Embryonic facial prominence (tissue), 1 donor: ENCODE data around the gene MAN2A1.
"Not testable (repeated sequence)": the region's sequence is repeated elsewhere in the genome, so short reads cannot be mapped to it uniquely, and the experiment has no call there.

Experiments
- DNase-seq: peaks from one replicate; pipeline ENCODE4 v3.0.0-alpha.2; 2016; ENCODE audit errors: extremely low spot score

MAN2A1 gene

GRCh38 chr5:109755761-109756160 is 66.0 kb downstream of the MAN2A1 start:
- no peak for DNase-seq

GRCh38 chr5:109756543-109757185 is 66.9 kb downstream of the MAN2A1 start:
- no peak for DNase-seq

GRCh38 chr5:109757490-109757889 is 67.8 kb downstream of the MAN2A1 start:
- DNase-seq: no peak

GRCh38 chr5:109759306-109759705 is 69.6 kb downstream of the MAN2A1 start:
- no peak for DNase-seq

GRCh38 chr5:109760130-109760529 is 70.4 kb downstream of the MAN2A1 start:
- DNase-seq: not testable (repeated sequence)

GRCh38 chr5:109762821-109763220 is 73.1 kb downstream of the MAN2A1 start:
- no peak for DNase-seq

- DNase-seq: no peak
These were observed 77.7 kb downstream of the MAN2A1 start for GRCh38 chr5:109767184-109767995.

- DNase-seq: no peak
These were observed 78.3 kb downstream of the MAN2A1 start for GRCh38 chr5:109767997-109768396.

GRCh38 chr5:109769597-109770291 is 80.0 kb downstream of the MAN2A1 start:
- no peak for DNase-seq

GRCh38 chr5:109775130-109775529 is 85.4 kb downstream of the MAN2A1 start:
- no peak for DNase-seq

GRCh38 chr5:109779036-109779735 is 89.5 kb downstream of the MAN2A1 start:
- DNase-seq: no peak

- DNase-seq: no peak
These were observed 95.0 kb downstream of the MAN2A1 start for GRCh38 chr5:109784687-109785086.

GRCh38 chr5:109786206-109786855 is 96.6 kb downstream of the MAN2A1 start:
- DNase-seq: no peak

- DNase-seq: no peak
These were observed 98.9 kb downstream of the MAN2A1 start for GRCh38 chr5:109788596-109788995.

GRCh38 chr5:109792613-109793012 is 102.9 kb downstream of the MAN2A1 start:
- DNase-seq: no peak

GRCh38 chr5:109803854-109804253 is 114.1 kb downstream of the MAN2A1 start:
- no peak for DNase-seq

GRCh38 chr5:109805472-109805871 is 115.7 kb downstream of the MAN2A1 start:
- DNase-seq: no peak

- DNase-seq: no peak
These were observed 116.2 kb downstream of the MAN2A1 start for GRCh38 chr5:109805883-109806282.

GRCh38 chr5:109812698-109813097 is 123.0 kb downstream of the MAN2A1 start:
- no peak for DNase-seq

- DNase-seq: no peak
These were observed 127.0 kb downstream of the MAN2A1 start for GRCh38 chr5:109816732-109817131.

- no peak for DNase-seq
These were observed 130.2 kb downstream of the MAN2A1 start for GRCh38 chr5:109819878-109820277.

GRCh38 chr5:109823597-109823996 is 133.9 kb downstream of the MAN2A1 start:
- no peak for DNase-seq
